Right forelimb (tissue), 1 donor: ENCODE data around the gene DNAH3.
"Not testable (repeated sequence)": the region's sequence is repeated elsewhere in the genome, so short reads cannot be mapped to it uniquely, and the experiment has no call there.

Experiments used
- DNase-seq: peaks from one replicate; pipeline ENCODE4 v3.0.0-alpha.2; 2018

DNAH3 gene

DNA sequence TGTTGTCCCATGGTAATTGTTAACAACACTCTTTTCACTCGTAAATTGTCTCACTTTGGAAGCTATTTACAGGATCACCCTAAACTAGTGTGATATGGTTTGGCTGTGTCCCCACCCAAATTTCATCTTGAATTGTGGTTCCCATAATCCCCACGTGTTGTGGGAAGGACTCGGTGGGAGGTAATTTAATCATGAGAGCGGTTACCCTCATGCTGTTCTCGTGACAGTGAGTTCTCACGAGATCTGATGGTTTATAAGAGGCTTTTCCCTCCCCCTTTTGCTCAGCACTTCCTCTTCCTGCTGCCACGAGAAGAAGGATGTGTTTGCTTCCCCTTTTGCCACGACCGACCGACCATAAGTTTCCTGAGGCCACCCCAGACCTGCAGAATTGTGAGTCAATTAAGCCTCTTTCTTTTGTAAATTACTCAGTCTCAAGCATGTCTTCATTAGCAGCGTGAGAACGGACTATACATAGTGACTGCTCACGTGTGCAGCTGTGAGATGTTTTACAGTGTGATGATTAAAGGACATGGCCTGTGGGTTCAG is 34.4 kb downstream of the DNAH3 start:
- no peak for DNase-seq

DNA sequence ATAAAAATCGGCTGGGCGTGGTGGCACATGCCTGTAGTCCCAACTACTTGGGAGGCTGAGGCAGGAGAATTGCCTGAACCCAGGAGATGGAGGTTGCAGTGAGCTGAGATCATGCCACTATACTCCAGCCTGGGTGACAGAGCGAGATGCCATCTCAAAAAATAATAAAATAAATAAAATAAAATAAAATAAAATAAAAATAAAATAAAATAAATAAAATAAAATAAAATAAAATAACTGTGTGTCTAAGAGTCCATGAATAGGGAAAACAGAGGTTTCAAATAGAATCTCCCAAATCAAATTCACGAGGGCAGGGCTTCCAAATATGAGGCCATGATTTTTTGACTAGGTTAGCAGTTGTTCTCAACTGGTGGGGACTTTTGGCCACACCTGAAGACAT is 35.1 kb downstream of the DNAH3 start:
- DNase-seq = not testable (repeated sequence)

DNA sequence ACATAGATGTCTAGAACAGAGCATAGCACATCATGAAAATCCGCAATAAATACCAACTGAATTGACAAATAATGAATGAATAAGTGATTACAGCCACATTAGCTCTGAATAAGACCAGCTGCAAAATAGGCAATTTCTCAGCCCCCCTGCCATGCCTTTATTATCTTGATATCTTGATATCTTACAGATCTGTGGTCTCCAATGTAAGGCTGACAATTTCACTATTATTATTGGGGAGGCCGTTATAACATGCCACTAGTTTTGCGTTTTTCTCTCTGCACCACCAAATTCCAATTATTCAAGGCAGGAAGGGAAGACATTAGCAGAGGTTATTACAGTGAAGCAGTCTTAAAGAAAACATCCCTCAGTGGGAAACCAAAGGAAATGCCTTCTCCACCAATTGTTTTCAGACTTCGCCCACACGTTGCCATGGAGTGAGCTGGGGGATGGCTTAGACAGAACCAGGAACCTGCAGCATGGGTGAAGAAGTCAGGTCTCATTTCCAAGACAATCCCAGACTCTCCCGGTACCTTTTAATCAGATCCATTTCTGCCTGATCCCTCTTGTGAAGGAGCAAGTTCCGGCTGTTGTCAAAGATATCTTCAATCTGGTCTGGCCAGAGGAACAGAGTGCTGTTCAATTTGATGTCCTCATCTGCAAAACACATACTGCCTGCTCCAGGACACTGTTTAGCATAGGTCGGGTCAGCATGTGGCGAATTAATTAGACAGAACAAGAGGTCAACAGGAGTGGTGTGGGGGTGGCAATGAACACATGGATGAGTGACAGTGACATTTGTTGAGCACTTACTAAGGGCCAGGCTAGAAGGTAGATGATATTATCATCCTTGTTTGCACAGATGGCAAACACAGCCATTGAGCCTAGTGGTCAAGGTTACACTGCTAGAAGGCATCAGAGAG is 46.4 kb downstream of the DNAH3 start:
- DNase-seq = no peak

GRCh38 chr16:21101631-21102420 is 48.8 kb downstream of the DNAH3 start:
- no peak for DNase-seq

DNA sequence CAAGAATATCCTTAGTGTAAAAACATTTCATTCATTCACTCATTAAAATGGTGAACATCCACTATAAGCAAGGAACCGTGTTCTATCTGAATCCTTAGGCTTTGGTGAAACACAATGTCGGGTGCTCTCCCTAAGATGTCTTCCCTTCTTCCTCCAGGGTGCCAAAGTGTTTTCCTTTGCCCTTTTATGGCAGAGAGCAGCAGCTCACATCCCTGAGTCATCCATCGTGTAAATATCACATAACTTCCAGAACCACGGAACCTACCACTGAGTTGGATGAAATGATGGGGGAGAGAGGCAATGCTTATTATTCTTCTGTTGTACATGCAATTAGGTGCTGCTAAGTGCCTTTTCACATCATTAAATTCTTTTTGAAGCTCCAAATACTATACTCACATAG is 50.2 kb downstream of the DNAH3 start:
- DNase-seq = no peak

DNA sequence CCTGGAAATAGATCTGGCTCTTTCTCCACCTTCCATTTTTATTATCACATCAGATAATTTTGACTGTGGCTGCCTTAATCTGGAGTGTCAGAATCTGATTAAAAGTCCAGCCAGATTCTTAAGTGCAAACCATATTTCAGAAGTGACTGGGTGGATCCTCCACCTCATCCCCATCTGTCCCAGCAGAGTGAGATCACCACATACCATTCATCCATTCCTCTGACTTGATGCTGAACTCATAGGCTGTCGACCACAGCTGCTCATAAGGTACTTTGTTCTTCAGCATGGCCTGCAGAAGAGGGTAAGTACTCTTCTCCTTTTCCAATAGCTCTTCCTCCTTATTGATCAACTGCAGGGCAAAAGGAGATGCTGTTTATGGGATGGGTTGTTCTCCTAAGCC is 53.5 kb downstream of the DNAH3 start:
- DNase-seq = no peak

GRCh38 chr16:21094719-21095118 is 55.9 kb downstream of the DNAH3 start:
- DNase-seq = not testable (repeated sequence)

DNA sequence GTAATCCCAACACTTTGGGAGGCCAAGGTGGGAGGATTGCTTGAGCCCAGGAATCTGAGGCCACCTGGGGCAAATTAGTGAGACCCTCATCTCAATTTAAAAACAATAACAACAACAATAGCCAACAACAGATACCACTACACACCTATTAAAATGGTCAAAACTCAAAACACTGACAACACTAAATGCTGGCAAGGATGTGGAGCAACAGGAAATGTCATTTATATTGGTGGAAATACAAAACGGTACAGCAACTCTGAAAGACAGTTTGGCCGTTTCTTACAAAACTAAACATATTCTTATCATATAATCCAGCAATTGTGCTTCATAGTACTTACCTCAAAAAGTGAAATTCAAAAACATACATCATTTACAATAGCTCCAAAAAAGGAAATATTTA is 57.7 kb downstream of the DNAH3 start:
- no peak for DNase-seq

GRCh38 chr16:21088646-21089538 is 61.8 kb downstream of the DNAH3 start:
- DNase-seq = no peak

- DNase-seq = no peak
Observed at GRCh38 chr16:21088143-21088542, 62.5 kb downstream of the DNAH3 start.

DNA sequence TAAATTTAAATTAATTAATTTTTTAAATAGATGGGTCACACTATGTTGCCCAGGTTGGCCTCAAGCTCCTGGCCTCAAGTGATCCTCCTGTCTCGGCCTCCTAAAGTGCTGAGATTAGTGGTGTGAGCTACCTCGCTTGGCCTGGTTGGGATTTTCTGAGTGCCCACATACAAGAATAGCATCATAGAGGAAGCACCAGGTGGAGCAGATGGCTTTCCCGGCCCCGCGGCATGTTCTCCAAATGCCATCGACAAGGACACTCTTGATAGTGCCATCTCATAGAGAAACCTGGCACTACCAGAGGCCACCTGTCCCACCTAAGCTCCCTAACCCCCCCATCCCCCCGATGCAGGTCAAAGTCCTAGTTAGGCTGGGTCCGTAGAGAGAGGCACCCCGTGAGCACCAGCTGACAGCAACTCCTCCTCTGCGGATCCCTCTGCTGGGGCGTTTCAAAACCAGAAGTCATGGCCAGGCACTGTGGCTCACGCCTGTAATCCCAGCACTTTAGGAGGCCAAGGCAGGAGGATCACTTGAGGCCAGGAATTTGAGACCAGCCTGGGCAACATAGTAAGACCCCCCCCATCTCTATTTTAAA is 65.9 kb downstream of the DNAH3 start:
- DNase-seq = no peak

GRCh38 chr16:21083729-21084268 is 66.8 kb downstream of the DNAH3 start:
- DNase-seq = peak; percentile 62

DNA sequence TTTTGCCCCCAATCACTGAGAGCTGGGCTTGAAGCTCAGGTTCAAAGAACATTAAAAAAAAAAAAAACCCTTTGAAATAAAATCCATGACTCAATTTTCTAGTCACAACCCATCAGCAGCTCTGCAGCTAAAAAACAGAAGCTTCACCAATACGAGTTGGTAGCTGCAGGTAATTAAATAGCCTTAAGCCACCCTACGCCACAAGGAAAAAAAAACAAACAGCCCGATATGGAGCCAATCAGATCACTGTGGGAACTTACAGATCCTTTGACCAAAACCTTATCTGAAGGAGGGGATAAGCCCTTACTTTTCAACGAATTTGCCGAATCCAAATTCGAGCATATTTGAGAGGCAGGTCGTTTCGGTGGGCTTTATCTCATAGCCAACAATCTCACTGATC is 69.3 kb downstream of the DNAH3 start:
- DNase-seq = no peak

- DNase-seq = no peak
Observed at GRCh38 chr16:21078563-21078962, 72.1 kb downstream of the DNAH3 start.

GRCh38 chr16:21076186-21076883 is 74.3 kb downstream of the DNAH3 start:
- no peak for DNase-seq

DNA sequence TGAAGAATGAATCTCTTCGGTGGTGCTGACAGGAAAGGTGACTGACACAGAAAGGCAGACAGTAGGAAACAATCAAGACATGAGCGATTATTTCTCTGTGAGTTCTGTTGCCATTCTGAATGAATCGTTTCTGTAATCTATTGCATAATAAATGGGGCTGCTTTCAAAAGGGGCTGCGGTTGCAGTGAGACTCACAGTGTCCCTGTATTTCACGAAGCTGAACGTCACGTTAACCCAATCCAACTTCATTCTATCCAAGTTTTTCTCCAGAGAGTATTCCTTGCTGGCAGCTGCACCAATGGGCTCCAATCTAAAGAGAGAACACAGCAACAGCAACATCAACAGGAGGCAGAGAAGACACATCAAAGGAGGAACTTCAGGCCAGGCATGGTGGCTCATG is 75.4 kb downstream of the DNAH3 start:
- no peak for DNase-seq

GRCh38 chr16:21072976-21073375 is 77.7 kb downstream of the DNAH3 start:
- DNase-seq = no peak

DNA sequence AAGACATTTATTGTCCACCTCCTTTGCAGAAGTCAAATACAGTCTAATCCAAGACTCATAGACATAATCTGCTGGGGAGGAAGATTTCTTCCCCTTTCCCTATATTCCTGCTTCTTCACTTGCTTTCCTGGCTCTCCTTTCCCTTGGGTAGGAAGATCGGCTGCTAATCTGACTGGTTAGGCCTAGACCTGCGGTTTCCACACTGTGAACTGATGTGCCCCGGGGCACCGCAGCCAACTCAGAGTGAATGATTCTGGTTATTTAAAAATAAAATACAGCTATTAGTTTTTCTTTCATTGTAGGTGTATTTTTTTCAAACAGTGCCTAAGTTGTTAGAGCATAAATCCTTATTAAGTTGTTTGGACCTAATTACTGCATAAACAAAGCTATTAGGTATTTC is 78.9 kb downstream of the DNAH3 start:
- DNase-seq = no peak

GRCh38 chr16:21070564-21070963 is 80.1 kb downstream of the DNAH3 start:
- DNase-seq = no peak

GRCh38 chr16:21069986-21070385 is 80.7 kb downstream of the DNAH3 start:
- no peak for DNase-seq

- DNase-seq = no peak
Observed at GRCh38 chr16:21064203-21064602, 86.4 kb downstream of the DNAH3 start.
